DND-41 (cell line): ENCODE measurements around the gene MET.

Experiments used
- ATAC-seq: fragments of 200-7000 bp; cut with Tn5 transposase; 3 replicates; pipeline ENCODE4 v1.9.1; 2021; ENCODE audit warnings: low read depth; ENCODE audit not compliant: insufficient read depth
- DNase-seq: peaks from one replicate; pipeline ENCODE4 v3.0.0-alpha.2; 2020
- H2AFZ ChIP-seq: 2 replicates; pipeline ENCODE4 v1.6.0; 2012; ENCODE audit warnings: low read depth, low read length
- H3K27ac ChIP-seq: 2 replicates; pipeline ENCODE4 v1.5.1; 2012; ENCODE audit warnings: low read length, inconsistent platforms
- H3K27me3 ChIP-seq: fragments of 200-600 bp; sonication (generic); 2 replicates; pipeline ENCODE4 v1.6.0; 2012; ENCODE audit warnings: low read length, mild to moderate bottlenecking, inconsistent platforms; ENCODE audit not compliant: insufficient read depth, poor library complexity
- H3K36me3 ChIP-seq: 2 replicates; pipeline ENCODE4 v1.5.1; 2012; ENCODE audit warnings: low read length, inconsistent platforms; ENCODE audit not compliant: insufficient read depth
- H3K4me1 ChIP-seq: 2 replicates; pipeline ENCODE4 v1.5.1; 2012; ENCODE audit warnings: mild to moderate bottlenecking, low read length; ENCODE audit not compliant: insufficient read depth
- H3K4me2 ChIP-seq: 2 replicates; pipeline ENCODE4 v1.6.0; 2012; ENCODE audit warnings: mild to moderate bottlenecking, moderate library complexity, low read length, inconsistent platforms; ENCODE audit not compliant: insufficient read depth
- H3K4me3 ChIP-seq, 2 experiments: fragments of 200-600 bp in 1 of 2; shearing (Covaris generic) in 1 of 2; 2 replicates each; pipeline ENCODE4 v1.5.1; 2012 to 2016; ENCODE audit warnings: inconsistent platforms in 2 of 2, low read length in 2 of 2, mild to moderate bottlenecking in 2 of 2, low read depth in 1 of 2, moderate library complexity in 1 of 2
- H3K79me2 ChIP-seq: 2 replicates; pipeline ENCODE4 v1.6.0; 2012; ENCODE audit warnings: low read length, inconsistent platforms; ENCODE audit not compliant: insufficient read depth
- H3K9ac ChIP-seq: 2 replicates; pipeline ENCODE4 v1.6.0; 2012; ENCODE audit warnings: low read depth, mild to moderate bottlenecking, inconsistent platforms, low read length, moderate library complexity
- H3K9me3 ChIP-seq: 2 replicates; pipeline ENCODE4 v1.5.1; 2012; ENCODE audit warnings: low read length, moderate library complexity, mild to moderate bottlenecking, inconsistent platforms; ENCODE audit not compliant: insufficient read depth, severe bottlenecking
- H4K20me1 ChIP-seq: 2 replicates; pipeline ENCODE4 v1.6.0; 2012; ENCODE audit warnings: low read length; ENCODE audit not compliant: insufficient read depth
- EZH2 ChIP-seq: IDR thresholded peaks from 3 replicates; pipeline ENCODE4 v1.6.1; 2012; ENCODE audit warnings: borderline replicate concordance, low read depth, mild to moderate bottlenecking, moderate library complexity, low read length, inconsistent platforms; ENCODE audit not compliant: severe bottlenecking
- TF ChIP-seq, protein P1 (sequence below): IDR thresholded peaks from 2 replicates; pipeline ENCODE4 v1.5.1; 2012; ENCODE audit warnings: borderline replicate concordance, low read length, moderate library complexity, mild to moderate bottlenecking; ENCODE audit not compliant: poor library complexity, severe bottlenecking; ENCODE audit errors: extremely low read depth

Gene MET

DNA sequence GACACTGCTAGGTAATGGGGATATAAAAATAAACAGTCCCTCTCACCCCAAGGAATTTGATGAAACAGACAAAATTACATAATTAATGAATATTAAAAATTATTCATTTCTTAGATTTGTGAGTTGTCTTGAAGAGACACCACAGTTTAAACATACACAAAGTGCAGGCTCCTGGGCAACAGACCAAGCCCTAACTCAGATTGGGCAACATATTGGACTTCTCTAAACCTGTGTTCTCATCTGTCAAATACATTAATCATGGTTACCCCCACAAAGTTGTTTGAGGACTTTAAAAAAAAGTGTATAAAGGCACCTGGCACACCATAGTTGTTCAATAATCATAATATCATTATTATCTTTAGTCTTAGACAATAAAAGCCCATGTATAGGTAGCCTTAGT, 127.9 kb downstream of the MET start:
- no peak overlapping the region for H3K4me3 ChIP-seq
- H3K9ac ChIP-seq: no peak overlapping the region
- no peak for DNase-seq
- no peak overlapping the region for H2AFZ ChIP-seq
- no peak for TF ChIP-seq EZH2
- TF ChIP-seq, protein P1, sequence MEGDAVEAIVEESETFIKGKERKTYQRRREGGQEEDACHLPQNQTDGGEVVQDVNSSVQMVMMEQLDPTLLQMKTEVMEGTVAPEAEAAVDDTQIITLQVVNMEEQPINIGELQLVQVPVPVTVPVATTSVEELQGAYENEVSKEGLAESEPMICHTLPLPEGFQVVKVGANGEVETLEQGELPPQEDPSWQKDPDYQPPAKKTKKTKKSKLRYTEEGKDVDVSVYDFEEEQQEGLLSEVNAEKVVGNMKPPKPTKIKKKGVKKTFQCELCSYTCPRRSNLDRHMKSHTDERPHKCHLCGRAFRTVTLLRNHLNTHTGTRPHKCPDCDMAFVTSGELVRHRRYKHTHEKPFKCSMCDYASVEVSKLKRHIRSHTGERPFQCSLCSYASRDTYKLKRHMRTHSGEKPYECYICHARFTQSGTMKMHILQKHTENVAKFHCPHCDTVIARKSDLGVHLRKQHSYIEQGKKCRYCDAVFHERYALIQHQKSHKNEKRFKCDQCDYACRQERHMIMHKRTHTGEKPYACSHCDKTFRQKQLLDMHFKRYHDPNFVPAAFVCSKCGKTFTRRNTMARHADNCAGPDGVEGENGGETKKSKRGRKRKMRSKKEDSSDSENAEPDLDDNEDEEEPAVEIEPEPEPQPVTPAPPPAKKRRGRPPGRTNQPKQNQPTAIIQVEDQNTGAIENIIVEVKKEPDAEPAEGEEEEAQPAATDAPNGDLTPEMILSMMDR: no peak
- no peaks in the 10 kb centered on the region for H3K9me3 ChIP-seq
- H3K27me3 ChIP-seq: peaks cover 4% of the 10 kb centered on the region
- no peaks in the 10 kb centered on the region for H4K20me1 ChIP-seq
- H3K4me2 ChIP-seq: no peak overlapping the region
- H3K36me3 ChIP-seq: no peaks in the 10 kb centered on the region
- H3K4me1 ChIP-seq: no peaks in the 10 kb centered on the region
- no peak for ATAC-seq
- H3K79me2 ChIP-seq: no peaks in the 10 kb centered on the region
- no peak overlapping the region for H3K27ac ChIP-seq

GRCh38 chr7:116800594-116800993, 128.6 kb downstream of the MET start:
- no peaks in the 10 kb centered on the region for H3K79me2 ChIP-seq
- H3K36me3 ChIP-seq: no peaks in the 10 kb centered on the region
- H3K9me3 ChIP-seq: no peaks in the 10 kb centered on the region
- no peaks in the 10 kb centered on the region for H3K4me1 ChIP-seq
- ATAC-seq: no peak
- no peak for TF ChIP-seq EZH2
- TF ChIP-seq, protein P1: no peak
- DNase-seq: no peak
- no peak overlapping the region for H3K4me3 ChIP-seq
- no peak overlapping the region for H3K4me2 ChIP-seq
- peaks cover 4% of the 10 kb centered on the region for H3K27me3 ChIP-seq
- H2AFZ ChIP-seq: no peak overlapping the region
- H4K20me1 ChIP-seq: no peaks in the 10 kb centered on the region
- no peak overlapping the region for H3K27ac ChIP-seq
- no peak overlapping the region for H3K9ac ChIP-seq

DNA sequence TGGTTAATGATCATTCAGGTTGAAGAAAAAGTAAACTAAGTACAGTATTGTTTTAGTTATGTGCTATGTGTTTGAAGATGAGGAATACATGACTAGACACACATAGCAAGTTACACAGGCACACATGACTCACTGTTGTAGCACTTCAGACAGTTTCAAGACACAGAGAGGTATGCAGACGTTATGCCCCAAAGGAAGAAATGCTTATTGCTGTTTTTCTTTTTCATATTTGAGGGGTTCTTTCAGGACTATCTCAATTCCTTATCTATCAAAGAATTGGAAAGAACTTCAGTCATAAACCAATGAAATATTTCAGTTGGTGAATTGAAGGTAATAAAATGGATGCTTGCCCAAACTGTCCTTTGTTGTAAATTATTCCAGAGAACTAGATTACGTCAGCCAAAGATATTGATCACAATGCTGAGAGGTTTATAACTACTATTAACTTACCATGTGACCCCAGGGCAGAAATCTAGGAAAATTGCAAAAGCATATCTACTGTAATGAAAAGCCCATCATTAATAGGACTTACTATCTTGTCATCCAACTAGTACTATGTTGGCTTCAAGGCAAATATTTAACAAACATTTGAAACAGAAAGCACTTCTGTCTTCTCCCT, 129.2 kb downstream of the MET start:
- peaks cover 4% of the 10 kb centered on the region for H3K27me3 ChIP-seq
- H3K79me2 ChIP-seq: no peaks in the 10 kb centered on the region
- no peak overlapping the region for H3K4me2 ChIP-seq
- H3K9me3 ChIP-seq: no peaks in the 10 kb centered on the region
- no peak overlapping the region for H2AFZ ChIP-seq
- no peak overlapping the region for H3K27ac ChIP-seq
- no peaks in the 10 kb centered on the region for H3K36me3 ChIP-seq
- ATAC-seq (no peak), DNase-seq (no peak)
- H4K20me1 ChIP-seq: no peaks in the 10 kb centered on the region
- no peaks in the 10 kb centered on the region for H3K4me1 ChIP-seq
- H3K4me3 ChIP-seq: no peak overlapping the region
- no peak for TF ChIP-seq EZH2
- TF ChIP-seq, protein P1: no peak
- H3K9ac ChIP-seq: no peak overlapping the region
